Central memory CD4-positive, alpha-beta T cell (primary cell): ENCODE data around the gene STARD7.
"Not testable (repeated sequence)": the region's sequence is repeated elsewhere in the genome, so short reads cannot be mapped to it uniquely, and the experiment has no call there.

ENCODE experiments used
- DNase-seq: peaks from one replicate; pipeline ENCODE4 v3.0.0; 2022

The STARD7 gene

GRCh38 chr2:96233436-96233835 lies 24.8 kb upstream of the STARD7 start:
- no peak for DNase-seq

- DNase-seq = no peak
Observed at GRCh38 chr2:96231316-96231715, 22.7 kb upstream of the STARD7 start.

GRCh38 chr2:96225016-96225533 lies 16.4 kb upstream of the STARD7 start:
- no peak for DNase-seq

- not testable (repeated sequence) for DNase-seq
Observed at GRCh38 chr2:96221106-96221505, 12.5 kb upstream of the STARD7 start.

- not testable (repeated sequence) for DNase-seq
Observed at GRCh38 chr2:96219959-96220358, 11.3 kb upstream of the STARD7 start.

GRCh38 chr2:96218508-96219131 lies 10.0 kb upstream of the STARD7 start:
- DNase-seq = no peak

- DNase-seq = no peak
Observed at GRCh38 chr2:96214554-96214953, 5.9 kb upstream of the STARD7 start.

GRCh38 chr2:96213379-96213778 lies 4.8 kb upstream of the STARD7 start:
- no peak for DNase-seq

GRCh38 chr2:96212339-96212738 lies 3.7 kb upstream of the STARD7 start:
- no peak for DNase-seq

- DNase-seq = no peak
Observed at GRCh38 chr2:96209729-96210085, 1.1 kb upstream of the STARD7 start.

GRCh38 chr2:96209011-96209728 lies 543 bp upstream of the STARD7 start:
- DNase-seq = no peak

- DNase-seq = no peak
Observed at GRCh38 chr2:96207774-96208142, 869 bp downstream of the STARD7 start.

GRCh38 chr2:96207073-96207773 lies 1.4 kb downstream of the STARD7 start:
- no peak for DNase-seq

- no peak for DNase-seq
Observed at GRCh38 chr2:96205888-96206287, 2.7 kb downstream of the STARD7 start.

GRCh38 chr2:96204836-96205624 lies 3.6 kb downstream of the STARD7 start:
- DNase-seq = no peak

GRCh38 chr2:96203130-96204028 lies 5.2 kb downstream of the STARD7 start:
- no peak for DNase-seq

GRCh38 chr2:96202152-96202854 lies 6.3 kb downstream of the STARD7 start:
- no peak for DNase-seq

GRCh38 chr2:96201338-96201737 lies 7.3 kb downstream of the STARD7 start:
- DNase-seq = no peak

- no peak for DNase-seq
Observed at GRCh38 chr2:96198921-96199320, 9.7 kb downstream of the STARD7 start.

GRCh38 chr2:96197546-96198255 lies 10.9 kb downstream of the STARD7 start:
- no peak for DNase-seq
